Small intestine (tissue), 7 donors: ENCODE data around the gene PACRG. TPM values are rescaled to one million over a fixed set of nuclear protein-coding genes. Genes with fewer than 3 reads are reported as not detected.

ENCODE experiments used
- DNase-seq, 2 donors: peaks; one replicate each; pipeline versions ENCODE4 v3.0.0 to v3.0.0-alpha.2; 2013
- FAIRE-seq: peaks from 2 replicates; lab custom pipeline; 2012; peaks lifted over from hg19 to GRCh38; lab: Jason Lieb, UNC
- H3K27ac ChIP-seq, 3 donors: one replicate each; pipeline ENCODE4 v1.5.1; 2013; ENCODE audit warnings: low read length in 2 of 3, mild to moderate bottlenecking in 2 of 3, control low read depth in 1 of 3, inconsistent platforms in 1 of 3, low read depth in 1 of 3, moderate library complexity in 1 of 3
- H3K27me3 ChIP-seq, 3 donors: one replicate each; pipeline ENCODE4 v1.6.1; 2013; ENCODE audit warnings: low read length in 3 of 3, inconsistent platforms in 1 of 3; ENCODE audit not compliant: control insufficient read depth in 3 of 3, insufficient read depth in 3 of 3
- H3K36me3 ChIP-seq, 3 donors: one replicate each; pipeline ENCODE4 v1.6.1; 2013; ENCODE audit warnings: low read length in 3 of 3, inconsistent platforms in 1 of 3, low read depth in 1 of 3, mild to moderate bottlenecking in 1 of 3, moderate library complexity in 1 of 3; ENCODE audit not compliant: control insufficient read depth in 3 of 3, insufficient read depth in 2 of 3
- H3K4me1 ChIP-seq, 3 donors: one replicate each; pipeline ENCODE4 v1.6.1; 2013; ENCODE audit warnings: low read length in 2 of 3, inconsistent platforms in 1 of 3, low read depth in 1 of 3, mild to moderate bottlenecking in 1 of 3, moderate library complexity in 1 of 3; ENCODE audit not compliant: control insufficient read depth in 3 of 3, insufficient read depth in 2 of 3
- H3K4me3 ChIP-seq, 3 donors: one replicate each; pipeline ENCODE4 v1.5.1; 2013; ENCODE audit warnings: low read length in 3 of 3, control low read depth in 1 of 3, inconsistent platforms in 1 of 3, low read depth in 1 of 3, mild to moderate bottlenecking in 1 of 3, moderate library complexity in 1 of 3
- H3K9me3 ChIP-seq, 2 donors: one replicate each; pipeline ENCODE4 v1.6.1; 2013; ENCODE audit warnings: low read depth in 1 of 2, low read length in 1 of 2; ENCODE audit not compliant: control insufficient read depth in 2 of 2, insufficient read depth in 1 of 2
- WGBS, 3 donors: extraction: QIAGEN DNeasy Blood & Tissue Kit; methylation state at CpG; one replicate each; pipeline ENCODE4 v1.1.7; 2013; 5-methylcytosine and 5-hydroxymethylcytosine counted together
- polyA plus RNA-seq, 4 donors: library from polyadenylated mRNA; stranded (reverse) in 3 of 4; unstranded in 1 of 4; fragments of 200-250 nt in 3 of 4; fragments of 120-200 nt in 1 of 4; gene quantifications; one replicate each; pipeline versions ENCODE4 v1.2.1 to v1.2.3, GENCODE V29; 2013
- donor health status: healthy with polysubstance abuse.
- donor health status: control.
- donor health status: control.
- donor health status: Bipolar disorder and iron deficiency.
- donor health status: healthy.

PACRG gene
- polyA plus RNA-seq, 4 donors: 0.49 to 1.5 TPM; not detected in 2

DNA sequence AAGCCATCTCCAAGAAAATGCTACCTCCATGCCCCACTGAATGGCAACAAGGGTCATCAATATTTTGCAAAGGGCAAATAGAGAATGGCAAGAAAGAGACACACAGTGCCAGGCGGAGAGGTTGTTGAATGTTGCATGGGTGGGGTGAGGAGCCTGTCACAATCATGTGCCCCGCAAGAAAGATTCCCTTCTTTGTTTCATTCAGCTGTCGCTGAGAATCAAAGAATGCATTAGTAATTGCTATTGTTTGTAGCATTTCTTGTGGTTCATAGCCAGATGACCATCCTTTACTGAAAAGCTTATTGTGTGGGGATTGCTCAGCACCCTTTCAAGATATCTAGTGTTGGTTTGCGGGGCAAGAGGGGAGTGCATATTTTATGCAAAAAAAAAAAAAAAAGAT, 520.3 kb downstream of the PACRG start:
- Histone ChIP-seq H3K4me1 (no peaks in the 10 kb centered on the region), H3K27ac (no peak overlapping the region), H3K27me3 (no peaks in the 10 kb centered on the region), H3K36me3 (no peaks in the 10 kb centered on the region), H3K4me3 (no peak overlapping the region), H3K9me3 (no peaks in the 10 kb centered on the region)
- 87 to 95% (median 90%) methylated on average over 4 of the region's 4 CpGs for WGBS, 3 donors
- FAIRE-seq (no peak), DNase-seq (no peak)

DNA sequence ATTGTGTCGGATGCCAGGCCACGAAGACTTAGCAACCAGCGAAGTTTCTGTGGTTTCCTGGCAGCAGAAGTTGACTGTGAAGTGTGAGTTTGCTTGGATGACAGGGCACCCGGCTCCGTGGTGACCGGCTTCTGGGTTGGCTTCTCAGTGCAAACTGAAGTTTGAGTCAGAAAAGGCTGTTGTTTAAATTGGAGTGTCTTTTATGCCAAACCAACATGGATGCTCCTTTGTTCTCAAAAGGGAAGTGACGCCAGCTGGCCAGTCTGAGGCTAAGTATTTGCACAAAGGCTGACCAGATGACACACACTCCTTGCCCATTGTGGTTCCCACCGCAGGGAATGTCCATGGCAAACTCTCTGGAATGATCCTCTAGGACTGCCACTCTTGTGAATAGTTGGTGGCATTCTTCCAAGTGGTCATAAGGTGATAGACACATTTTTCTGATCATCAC, 521.9 kb downstream of the PACRG start:
- FAIRE-seq (no peak), DNase-seq (no peak)
- WGBS, 3 donors: 67 to 81% (median 72%) methylated on average over 8 of the region's 8 CpGs

DNA sequence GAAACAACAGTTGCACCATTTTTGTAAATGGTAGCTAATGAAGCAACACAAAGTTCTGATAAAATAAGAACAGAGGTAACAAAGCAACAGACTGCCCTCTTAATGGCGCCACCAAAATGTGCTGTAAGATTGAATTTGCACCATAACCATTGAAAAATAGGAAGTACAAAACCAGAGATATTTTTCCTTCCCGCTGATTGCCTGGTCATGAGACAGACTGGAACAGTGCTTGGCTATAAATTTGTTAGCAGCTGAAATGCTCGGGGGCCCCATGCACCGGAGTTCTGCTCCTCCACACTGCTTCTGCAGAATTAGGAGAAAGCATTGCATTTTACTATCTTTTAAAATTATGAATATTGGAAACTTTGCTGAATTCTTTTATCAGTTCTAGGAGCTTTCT, 522.3 kb downstream of the PACRG start:
- no peaks in the 10 kb centered on the region for H3K27me3 ChIP-seq
- no peak overlapping the region for H3K4me3 ChIP-seq
- H3K9me3 ChIP-seq: no peaks in the 10 kb centered on the region
- no peaks in the 10 kb centered on the region for H3K4me1 ChIP-seq
- FAIRE-seq (no peak), DNase-seq (no peak)
- no peaks in the 10 kb centered on the region for H3K36me3 ChIP-seq
- no peak overlapping the region for H3K27ac ChIP-seq
- 73 to 83% (median 74%) methylated on average over 4 of the region's 4 CpGs for WGBS, 3 donors

More for the DNA sequence above, 521.9 kb downstream of the PACRG start:
- no peaks in the 10 kb centered on the region for H3K27me3 ChIP-seq
- H3K36me3 ChIP-seq: no peaks in the 10 kb centered on the region
- no peaks in the 10 kb centered on the region for H3K4me1 ChIP-seq
- no peaks in the 10 kb centered on the region for H3K9me3 ChIP-seq
- H3K27ac ChIP-seq: no peak overlapping the region
- no peak overlapping the region for H3K4me3 ChIP-seq

DNA sequence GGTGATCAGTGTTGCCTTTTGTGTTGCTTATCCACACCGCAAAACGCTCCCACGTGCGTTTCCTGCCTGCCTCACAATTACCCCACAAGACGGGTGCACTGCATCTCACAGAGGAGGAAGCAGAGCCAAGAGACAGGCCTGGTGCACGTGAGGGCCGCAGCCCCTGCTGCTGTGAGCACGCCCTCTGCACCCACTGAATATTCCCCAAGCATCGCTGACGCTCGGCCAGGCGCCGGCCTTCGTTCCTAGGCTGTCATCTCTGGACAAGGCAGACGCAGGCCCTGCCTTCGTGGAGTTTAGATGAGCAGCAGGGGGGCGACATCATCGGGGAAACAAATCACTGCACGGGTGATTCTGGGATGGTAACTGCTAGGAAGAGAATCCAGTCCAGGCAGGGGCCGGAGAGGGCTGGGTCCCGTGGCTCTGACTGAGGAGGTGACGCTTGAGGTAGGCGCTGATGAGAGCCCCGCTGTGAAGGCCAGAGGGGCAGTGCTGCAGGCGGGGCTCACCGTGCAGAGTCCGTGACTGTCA, 524.4 kb downstream of the PACRG start:
- H3K27me3 ChIP-seq: no peaks in the 10 kb centered on the region
- no peak overlapping the region for H3K27ac ChIP-seq
- H3K4me3 ChIP-seq: no peak overlapping the region
- FAIRE-seq (no peak), DNase-seq (no peak)
- H3K36me3 ChIP-seq: no peaks in the 10 kb centered on the region
- no peaks in the 10 kb centered on the region for H3K9me3 ChIP-seq
- no peaks in the 10 kb centered on the region for H3K4me1 ChIP-seq
- WGBS, 3 donors: 66 to 83% (median 70%) methylated on average over 27 of the region's 27 CpGs

DNA sequence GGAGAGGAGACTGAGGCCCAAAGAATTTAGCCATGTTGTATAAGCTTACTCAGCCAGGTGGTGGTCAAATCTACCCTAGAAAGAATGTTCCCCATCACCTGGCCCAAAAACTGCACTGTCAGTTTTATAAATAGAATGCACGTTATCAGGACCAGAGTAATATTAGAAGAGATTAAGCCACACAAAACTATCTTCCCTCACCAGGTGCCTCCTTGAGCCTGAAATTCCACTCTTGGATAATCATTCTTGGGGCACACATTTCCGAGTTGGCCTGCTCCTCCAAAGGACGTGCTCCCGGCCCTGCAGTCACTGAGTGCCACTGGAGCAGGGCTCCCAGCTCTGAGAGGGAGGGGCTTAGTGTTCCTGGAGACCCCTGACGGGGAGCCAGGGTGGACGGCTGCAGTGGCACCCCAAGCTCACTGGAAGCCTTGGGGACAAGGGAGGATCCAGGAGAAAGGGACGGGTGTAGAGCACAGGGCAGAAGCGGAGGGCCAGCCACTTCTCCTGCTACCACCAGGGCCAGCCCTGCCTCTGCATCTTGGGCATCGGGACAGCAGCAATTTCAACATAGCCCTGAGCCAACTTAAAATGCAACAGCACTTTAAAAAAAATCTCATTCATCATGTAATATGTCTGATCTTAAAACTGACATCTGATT, 525.9 kb downstream of the PACRG start:
- Histone ChIP-seq H3K4me1 (no peaks in the 10 kb centered on the region), H3K27me3 (no peaks in the 10 kb centered on the region), H3K36me3 (no peaks in the 10 kb centered on the region), H3K27ac (no peak overlapping the region), H3K9me3 (no peaks in the 10 kb centered on the region), H3K4me3 (no peak overlapping the region)
- WGBS, 3 donors: 62 to 70% (median 64%) methylated on average over 9 of the region's 9 CpGs
- DNase-seq (no peak), FAIRE-seq (no peak)

DNA sequence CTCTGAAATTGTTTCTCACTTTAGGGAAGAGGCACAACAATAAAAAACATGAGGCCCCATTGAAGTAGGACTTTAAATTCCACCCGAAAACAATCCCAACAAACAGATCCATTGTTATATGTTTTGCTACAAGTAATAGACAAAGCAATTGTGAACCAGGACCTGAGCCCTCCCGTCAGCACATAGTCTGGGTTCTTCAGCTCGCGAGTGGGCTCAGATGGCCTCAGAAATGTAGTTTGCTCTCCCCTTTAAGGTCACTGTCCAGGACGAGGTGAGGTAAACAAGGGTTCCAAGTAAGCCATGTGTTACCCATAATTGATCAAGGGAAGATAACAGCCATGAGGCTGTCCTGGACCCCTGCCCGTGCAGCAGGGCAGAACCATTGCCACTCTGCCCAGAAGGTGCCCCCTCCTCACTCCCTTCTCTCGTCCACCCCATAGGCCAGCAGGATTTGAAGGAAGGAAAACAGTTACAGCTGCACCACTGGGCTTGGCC, 526.6 kb downstream of the PACRG start:
- Histone ChIP-seq H3K36me3 (no peaks in the 10 kb centered on the region), H3K4me3 (no peak overlapping the region), H3K27me3 (no peaks in the 10 kb centered on the region), H3K4me1 (no peaks in the 10 kb centered on the region), H3K27ac (no peak overlapping the region), H3K9me3 (no peaks in the 10 kb centered on the region)
- no peak for FAIRE-seq
- DNase-seq: no peak
- 69 to 75% (median 72%) methylated on average over 7 of the region's 7 CpGs for WGBS, 3 donors

DNA sequence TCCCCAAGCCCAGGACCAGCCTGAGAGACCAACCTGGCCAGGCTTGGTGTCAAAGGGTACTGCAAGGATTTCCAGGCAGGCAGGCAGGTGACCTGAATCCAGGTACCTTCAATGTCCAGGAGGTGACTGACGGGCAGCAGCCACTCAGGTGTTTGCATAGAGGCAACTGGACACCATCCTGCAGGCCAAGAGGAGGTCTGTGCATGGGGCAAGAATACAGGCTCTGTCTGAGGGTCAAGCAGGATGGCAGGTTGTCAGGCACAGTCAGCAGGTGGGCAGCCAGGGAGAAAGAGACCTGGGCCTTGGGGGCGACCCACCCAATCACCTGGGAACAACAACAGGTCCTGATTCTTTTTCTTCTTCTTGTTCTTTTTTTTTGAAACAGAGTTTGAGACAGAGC, 527.5 kb downstream of the PACRG start:
- no peaks in the 10 kb centered on the region for H3K36me3 ChIP-seq
- H3K27me3 ChIP-seq: no peaks in the 10 kb centered on the region
- 88 to 96% (median 93%) methylated on average over 1 to 2 of the region's 2 CpGs for WGBS, 3 donors
- DNase-seq (no peak), FAIRE-seq (no peak)
- no peaks in the 10 kb centered on the region for H3K9me3 ChIP-seq
- H3K4me1 ChIP-seq: no peaks in the 10 kb centered on the region
- H3K27ac ChIP-seq: no peak overlapping the region
- H3K4me3 ChIP-seq: no peak overlapping the region

DNA sequence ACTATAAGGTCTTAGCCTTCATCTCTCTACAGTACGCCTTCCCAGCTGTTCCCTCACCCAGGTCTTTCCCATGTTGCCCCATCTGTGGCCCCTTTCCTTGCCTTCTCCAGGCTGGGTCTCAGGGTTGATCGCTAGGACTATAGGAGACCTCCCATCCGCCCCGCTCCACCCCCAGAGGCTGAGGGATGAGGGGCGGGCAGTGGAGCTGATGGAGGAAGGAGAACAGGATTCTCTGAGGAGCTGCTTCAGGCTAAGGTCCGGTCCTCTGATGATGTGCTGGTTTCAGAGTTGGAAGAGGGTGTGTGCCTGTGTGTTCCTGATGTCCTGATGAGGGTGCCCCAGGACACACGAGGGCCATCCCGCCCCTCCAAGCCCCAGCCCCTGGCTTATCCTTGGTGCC, 531.9 kb downstream of the PACRG start:
- no peaks in the 10 kb centered on the region for H3K9me3 ChIP-seq
- H3K36me3 ChIP-seq: no peaks in the 10 kb centered on the region
- H3K4me1 ChIP-seq: no peaks in the 10 kb centered on the region
- DNase-seq (no peak), FAIRE-seq (no peak)
- 72 to 82% (median 79%) methylated on average over 8 of the region's 8 CpGs for WGBS, 3 donors
- H3K27ac ChIP-seq: no peak overlapping the region
- no peak overlapping the region for H3K4me3 ChIP-seq
- no peaks in the 10 kb centered on the region for H3K27me3 ChIP-seq
